ENCODE results near the gene KCNH3. TPM values are rescaled to one million over a fixed set of nuclear protein-coding genes. Genes with fewer than 3 reads are reported as not detected.

Gene KCNH3
- total RNA-seq, 1 experiment from 2014 or later: 0.26 TPM

- Histone ChIP-seq H2BK15ac (ENCODE audit: low read depth, low read length) (no peak overlapping the region), H2BK5ac (ENCODE audit: insufficient read length, low read length) (no peak overlapping the region), H3K23me2 (ENCODE audit: insufficient read length, low read depth, low read length, poor library complexity, severe bottlenecking) (peaks cover 10% of the 10 kb centered on the region), H3K79me2 (ENCODE audit: insufficient read depth, low read length) (no peaks in the 10 kb centered on the region), H4K91ac (ENCODE audit: insufficient read length, low read depth, low read length) (no peak overlapping the region), H4K20me1 (ENCODE audit: control insufficient read depth, insufficient read depth, insufficient read length) (no peaks in the 10 kb centered on the region), H4K5ac (ENCODE audit: insufficient read length, low read depth, low read length) (no peak overlapping the region), H3K4me2 (ENCODE audit: insufficient read depth, insufficient read length, low read length) (no peak overlapping the region), H3K9ac (ENCODE audit: extremely low read depth, insufficient read length, low read length) (no peak overlapping the region), H2AFZ (ENCODE audit: low read length) (no peak overlapping the region), H3K4ac (ENCODE audit: low read depth, low read length) (no peak overlapping the region), H3K79me1 (ENCODE audit: insufficient read depth, low read depth, low read length, poor library complexity, severe bottlenecking) (no peaks in the 10 kb centered on the region), H3K9me3 (ENCODE audit: control insufficient read depth, low read depth, low read length) (no peaks in the 10 kb centered on the region), H2BK12ac (ENCODE audit: insufficient read length, low read depth, low read length) (no peak overlapping the region), H2AK5ac (ENCODE audit: insufficient read length, low read length) (no peak overlapping the region), H3K27ac (ENCODE audit: insufficient read length, low read depth, low read length) (no peak overlapping the region), H2BK120ac (ENCODE audit: low read depth, low read length, poor library complexity, severe bottlenecking) (no peak overlapping the region), H3K18ac (ENCODE audit: insufficient read length, low read depth, low read length) (no peak overlapping the region), H3K27me3 (ENCODE audit: insufficient read depth, low read length) (peaks cover 43% of the 10 kb centered on the region), H4K8ac (replicated peaks; ENCODE audit: insufficient read length, low read depth, low read length) (no peak overlapping the region), H3T11ph (ENCODE audit: low read length) (no peak overlapping the region), H3K4me1 (ENCODE audit: insufficient read depth, low read length) (no peaks in the 10 kb centered on the region; the same call in 1 of the 2 replicates), H3K14ac (ENCODE audit: insufficient read depth, low read length) (no peak overlapping the region), H3K56ac (ENCODE audit: insufficient read length, low read depth, low read length) (no peak overlapping the region), H2BK20ac (ENCODE audit: low read depth, low read length, poor library complexity, severe bottlenecking) (no peak overlapping the region), H3K23ac (ENCODE audit: insufficient read length, low read depth, low read length) (no peak overlapping the region)
- no peaks in the 10 kb centered on the region; a peak in 1 of 5 replicates for H3K9me3 Mint-ChIP-seq
- peak overlapping the region in 1 of 2 experiments; percentile 81; a peak in 1 of 5 replicates for H3K4me3 Mint-ChIP-seq
- DNase-seq: no peak
- H3K36me3 Mint-ChIP-seq (ENCODE audit: insufficient read depth in 1 of 3, low read depth in 3 of 3): no peaks in the 10 kb centered on the region
- H3K27me3 Mint-ChIP-seq (ENCODE audit: low read depth): peaks cover 77% of the 10 kb centered on the region
- no CpG with 5 or more reads among the region's 3 CpGs for WGBS (ENCODE audit: extremely low coverage, insufficient read length, low lambda C conversion rate)
- TF ChIP-seq CTCF (conservative IDR thresholded peaks at IDR 0.05): no peak
- peaks cover 9 to 27% of the 10 kb centered on the region in 2 experiments for H3K4me1 Mint-ChIP-seq
- H3K27ac Mint-ChIP-seq: no peak overlapping the region
Measured at GRCh38 chr12:49536526-49537071, 2.2 kb upstream of the KCNH3 start.

Data from H9 (cell line).